Activated T-cell treated with anti-CD3 and anti-CD28 coated beads, Interleukin-2, amount 50 U/mL, for 48 hours (primary cell): ENCODE data around the gene ST6GAL2.

Experiments used
- DNase-seq, 2 experiments: peaks; one replicate each; pipeline ENCODE4 v3.0.0-alpha.2; 2020

The ST6GAL2 gene

DNA sequence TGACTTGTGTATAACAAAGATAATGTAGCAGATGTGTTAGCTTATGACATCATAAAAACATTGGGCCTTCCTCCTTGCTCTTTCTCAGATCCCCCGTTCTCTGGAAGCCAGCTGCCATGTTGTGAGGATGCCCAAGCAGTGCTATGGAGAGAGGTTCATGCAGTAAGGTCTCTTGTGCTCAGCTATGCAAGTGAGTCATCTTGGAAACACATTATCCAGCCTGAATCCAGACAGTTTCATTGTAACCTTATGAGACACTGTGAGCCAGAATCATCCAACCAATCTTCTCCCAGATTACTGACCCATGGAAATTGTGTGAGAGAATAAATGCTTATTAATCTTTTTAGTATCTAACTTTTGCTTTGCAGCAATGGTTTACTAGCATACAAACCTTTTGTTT, 60.8 kb downstream of the ST6GAL2 start:
- DNase-seq = no peak

DNA sequence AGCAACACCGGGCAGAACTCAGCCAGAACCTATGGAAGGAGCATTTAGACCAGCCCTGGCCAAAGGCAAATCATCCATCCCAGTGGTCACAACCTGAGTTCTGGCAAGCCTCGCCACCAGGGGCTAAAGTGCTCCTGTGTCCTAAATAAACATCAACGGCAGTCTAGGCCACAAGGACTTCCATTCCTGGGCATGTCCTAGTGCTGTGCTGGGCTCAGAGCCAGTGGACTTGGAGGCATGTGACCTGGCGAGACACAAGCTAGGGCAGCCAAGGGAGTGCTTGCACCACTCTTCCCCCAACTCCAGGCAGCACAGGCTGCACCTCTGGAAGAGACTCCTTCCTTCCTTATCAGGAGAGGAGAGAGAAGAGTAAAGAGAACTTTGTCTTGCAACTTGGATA, 69.0 kb downstream of the ST6GAL2 start:
- DNase-seq = no peak

DNA sequence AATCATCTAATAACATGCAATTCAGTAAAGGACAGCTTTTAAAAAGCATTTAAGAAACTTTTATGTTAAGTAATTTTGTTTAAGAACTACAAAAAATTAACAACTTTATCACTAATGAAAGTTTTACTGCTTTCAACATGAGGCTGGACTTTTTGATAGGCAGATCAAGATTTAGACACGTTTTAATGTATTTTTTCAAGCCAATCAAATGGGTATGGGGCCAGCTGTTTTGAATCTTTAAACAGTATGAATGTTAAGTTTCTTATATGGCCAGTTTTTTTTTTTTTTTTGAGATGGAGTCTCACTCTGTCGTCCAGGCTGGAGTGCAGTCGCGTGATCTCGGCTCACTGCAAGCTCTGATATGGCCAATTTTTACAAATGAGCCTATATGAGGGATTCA, 73.1 kb downstream of the ST6GAL2 start:
- DNase-seq = no peak

DNA sequence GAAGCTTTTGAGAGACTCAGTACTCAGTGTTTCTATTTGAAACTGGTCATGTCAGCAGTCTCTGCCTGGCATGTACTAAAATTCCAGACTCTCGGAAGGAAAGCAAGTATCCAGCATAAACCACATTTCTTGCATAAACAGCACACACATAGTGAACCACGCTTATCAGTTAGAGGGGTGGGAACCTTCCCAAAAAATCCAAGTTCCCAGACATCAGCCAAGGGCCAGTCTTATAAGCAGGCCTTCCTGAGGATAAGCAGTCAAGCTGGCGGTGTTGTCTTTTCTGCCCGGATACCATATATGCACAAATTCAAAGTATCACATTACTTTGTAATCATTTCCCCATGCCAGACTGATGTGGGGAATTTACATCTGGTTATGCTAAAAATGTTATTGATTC, 73.6 kb downstream of the ST6GAL2 start:
- DNase-seq = no peak

DNA sequence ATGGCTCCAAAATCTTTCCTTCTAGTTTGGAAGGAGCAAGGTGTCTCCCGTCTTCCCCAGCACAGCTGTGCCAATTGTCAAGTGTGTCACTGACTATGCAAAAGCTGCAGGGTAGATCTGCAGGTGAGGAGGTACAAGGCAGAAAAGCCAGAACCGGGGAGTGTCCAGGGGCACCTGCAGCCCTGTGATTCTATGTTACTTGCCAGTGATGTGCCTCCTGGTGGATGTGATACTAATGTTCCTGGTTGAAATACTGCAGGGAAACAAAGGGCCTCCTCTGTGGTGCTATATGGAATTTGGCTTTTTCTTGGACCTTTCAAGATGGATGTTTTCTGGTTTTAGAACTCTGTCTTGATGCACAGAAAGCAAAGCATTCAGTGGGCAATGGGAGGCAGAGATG, 80.3 kb downstream of the ST6GAL2 start:
- no peak for DNase-seq

DNA sequence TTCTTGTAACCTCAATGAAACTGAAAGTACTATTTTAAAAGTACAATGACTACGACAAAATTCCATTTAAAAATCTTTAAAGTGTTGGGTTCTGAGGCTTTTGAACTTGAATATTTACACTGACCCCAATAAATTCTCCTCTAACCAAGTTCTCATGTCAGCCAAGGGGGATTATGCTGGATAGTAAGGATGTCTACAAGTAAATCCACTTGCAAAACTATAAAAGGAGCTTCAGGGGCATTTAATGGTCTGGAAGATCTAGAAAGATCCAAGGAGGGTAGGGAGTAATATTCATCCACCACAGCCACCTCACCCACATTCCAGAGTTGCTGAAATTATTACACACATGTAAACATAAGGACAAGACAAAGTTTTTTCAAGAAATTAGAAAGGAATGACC, 81.8 kb downstream of the ST6GAL2 start:
- no peak for DNase-seq

DNA sequence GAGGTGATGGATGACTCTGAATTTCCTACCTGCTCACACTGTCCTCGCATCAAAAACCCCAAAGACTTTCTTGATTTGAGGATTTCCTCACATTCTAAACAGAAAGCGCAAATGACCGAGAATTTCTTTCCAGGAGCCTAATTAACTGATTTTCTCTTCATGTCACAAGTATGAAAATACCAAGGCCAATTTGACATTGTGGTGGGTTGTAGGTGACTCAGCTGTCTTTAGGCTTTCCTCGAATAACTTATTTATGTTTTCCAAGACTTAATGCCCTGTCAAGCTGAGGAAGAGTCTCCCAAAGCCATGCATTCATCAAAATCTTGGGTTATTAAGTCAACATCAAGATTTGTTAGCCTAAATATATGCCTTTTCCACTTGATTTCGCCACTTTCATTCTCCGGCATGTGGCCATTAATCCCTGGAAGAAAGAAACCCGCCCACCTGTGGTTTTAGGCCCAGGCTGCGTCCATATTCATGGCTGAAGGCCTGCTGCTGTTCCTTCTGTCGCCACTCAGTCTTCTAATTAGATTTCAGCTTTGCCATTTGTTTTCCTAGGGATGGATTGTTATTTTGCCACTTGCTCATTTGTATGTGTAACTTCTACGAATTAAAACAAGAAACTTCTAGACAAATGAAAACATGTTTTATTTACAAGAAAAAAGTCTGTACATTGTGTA, 84.9 kb downstream of the ST6GAL2 start:
- no peak for DNase-seq

DNA sequence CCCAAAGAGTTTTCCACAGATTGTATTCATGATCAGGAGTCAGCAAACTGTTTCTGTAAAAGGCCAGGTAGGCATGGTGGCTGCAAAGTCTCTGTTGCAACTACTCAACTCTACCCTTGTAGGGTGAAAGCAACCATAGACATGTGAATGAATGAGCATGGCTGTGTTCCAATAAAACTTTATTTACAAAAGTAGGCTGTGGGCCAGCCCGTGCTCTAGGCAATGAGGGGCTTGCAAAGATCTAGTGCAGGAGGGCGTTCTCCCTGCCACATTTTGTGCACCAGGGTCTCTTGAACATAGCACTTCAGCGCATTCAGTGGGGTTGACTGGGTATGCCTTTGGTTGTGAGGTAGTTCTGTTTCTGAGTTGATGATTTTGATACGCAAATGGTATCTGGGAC, 85.8 kb downstream of the ST6GAL2 start:
- no peak for DNase-seq

DNA sequence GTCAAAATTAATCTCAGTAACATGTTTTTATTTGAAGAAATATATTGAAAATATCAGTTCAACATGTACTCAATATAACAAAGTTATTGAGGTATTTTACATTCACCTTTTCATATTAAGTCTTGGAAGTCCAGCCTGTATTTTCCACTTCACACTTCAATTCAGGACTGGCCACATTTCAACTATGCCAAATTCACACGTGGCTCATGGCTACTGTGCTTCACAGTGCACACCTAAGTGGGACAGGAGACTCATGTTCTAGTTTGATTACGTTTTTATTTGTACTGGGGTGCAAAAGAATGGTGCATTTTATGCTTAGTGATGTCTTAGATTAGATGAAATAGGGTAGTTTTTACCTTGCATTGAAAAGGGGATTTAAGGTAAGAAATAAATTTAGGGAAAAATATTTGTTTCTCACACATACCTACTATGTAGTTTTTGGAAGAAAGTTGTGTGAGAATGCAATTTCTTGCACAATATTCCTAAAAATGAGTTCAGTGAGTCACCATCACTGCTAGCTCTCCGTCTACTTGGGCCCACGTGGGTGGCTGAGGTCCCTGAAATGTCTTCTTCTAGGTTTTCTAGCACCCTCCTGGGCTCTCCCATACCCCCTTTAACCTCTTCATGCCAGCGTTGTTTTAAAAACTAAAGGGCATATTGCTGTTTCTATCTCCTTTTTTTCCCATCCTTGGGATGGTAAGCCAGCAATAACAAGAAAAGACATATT, 87.0 kb downstream of the ST6GAL2 start:
- no peak for DNase-seq

DNA sequence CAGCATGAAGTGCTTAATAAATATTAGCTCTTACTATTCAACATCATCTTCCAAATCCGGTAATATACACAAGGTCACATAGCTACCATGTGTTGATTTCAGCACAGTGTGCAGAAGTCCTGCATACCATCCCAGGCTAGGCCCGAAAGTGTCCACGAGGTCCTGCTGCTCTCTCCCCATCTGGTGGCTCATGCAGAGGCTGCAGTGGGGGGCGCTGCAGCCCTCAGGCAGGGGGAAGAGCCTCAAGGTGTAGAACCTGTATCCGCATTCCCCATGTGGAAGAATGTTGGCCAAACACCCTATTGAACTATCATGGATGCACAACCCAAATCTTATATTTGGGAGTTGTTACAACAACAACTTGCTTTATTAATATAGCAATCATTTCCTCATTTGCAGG, 88.5 kb downstream of the ST6GAL2 start:
- no peak for DNase-seq

DNA sequence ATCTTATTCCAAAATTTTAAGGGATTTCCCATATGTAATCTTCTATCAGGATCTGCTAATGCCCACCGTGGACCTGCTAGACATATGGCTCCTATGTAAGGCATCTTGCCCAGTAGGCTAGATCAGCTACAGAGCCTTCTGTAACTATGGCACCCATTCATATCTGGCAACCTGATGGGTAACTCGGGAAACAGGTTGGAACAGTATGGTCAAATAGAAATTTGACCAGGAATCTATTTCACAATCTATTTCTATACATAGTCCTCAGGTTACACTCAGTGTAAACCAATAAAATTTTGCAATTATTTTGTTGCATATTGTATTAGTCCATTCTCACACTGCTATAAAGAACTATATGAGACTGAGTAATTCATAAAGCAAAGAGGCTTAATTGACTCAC, 93.3 kb downstream of the ST6GAL2 start:
- no peak for DNase-seq

DNA sequence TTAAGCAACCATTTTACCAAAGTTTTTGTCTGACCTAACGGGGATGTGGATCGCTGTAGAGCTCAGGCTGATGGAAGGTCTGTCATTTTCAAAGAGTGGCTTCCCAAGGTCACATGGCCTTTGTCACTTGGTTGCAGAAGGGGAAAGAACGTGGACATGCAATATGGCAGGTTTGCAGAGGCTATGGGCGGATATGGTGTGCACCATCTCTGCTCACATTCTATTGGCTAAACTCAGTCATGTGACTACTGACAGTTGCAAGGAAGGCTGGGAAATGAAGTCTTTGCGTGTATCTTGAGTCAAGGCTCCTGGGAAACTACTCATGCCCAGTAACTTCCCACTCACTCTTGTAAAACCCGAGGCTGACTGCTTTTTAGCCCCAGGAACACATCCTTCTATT, 96.8 kb downstream of the ST6GAL2 start:
- no peak for DNase-seq

DNA sequence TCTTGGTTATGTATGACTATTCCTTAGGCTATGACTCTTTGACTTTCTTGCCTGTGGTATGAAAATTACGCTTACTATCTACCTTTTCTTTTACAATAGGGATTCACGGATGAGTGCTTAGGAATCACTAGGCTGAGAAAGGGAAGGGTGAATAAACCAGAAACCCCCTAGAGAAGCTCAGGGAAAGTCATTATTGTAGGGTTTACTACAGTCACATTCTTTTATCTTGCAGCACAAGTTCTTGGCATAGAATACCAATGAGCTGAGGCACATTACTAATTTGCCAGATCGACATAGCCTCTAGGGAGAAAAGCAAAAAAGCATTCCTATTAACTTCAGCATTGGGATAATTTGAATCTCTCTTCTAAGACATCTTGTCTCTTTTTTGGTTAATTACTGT, 103.3 kb downstream of the ST6GAL2 start:
- no peak for DNase-seq

DNA sequence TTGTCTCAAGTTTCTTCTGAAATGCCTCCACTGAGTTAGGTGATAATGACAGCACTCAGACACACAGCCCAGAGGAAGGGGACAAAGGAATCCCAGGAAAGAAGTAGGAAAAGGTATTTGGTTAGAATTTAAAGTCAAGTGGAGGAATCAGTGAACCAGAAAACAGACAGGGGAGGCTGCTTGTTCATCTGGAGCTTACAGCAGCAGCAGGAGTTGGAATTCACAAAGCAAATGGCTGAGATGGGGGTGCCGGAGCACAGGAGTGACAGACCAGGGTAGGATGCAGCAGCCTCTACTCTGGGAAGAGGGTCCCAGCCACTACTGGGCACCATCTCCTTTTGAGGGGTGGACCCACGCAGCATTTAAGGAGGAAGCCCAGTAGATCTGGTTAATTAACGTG, 104.8 kb downstream of the ST6GAL2 start:
- no peak for DNase-seq

DNA sequence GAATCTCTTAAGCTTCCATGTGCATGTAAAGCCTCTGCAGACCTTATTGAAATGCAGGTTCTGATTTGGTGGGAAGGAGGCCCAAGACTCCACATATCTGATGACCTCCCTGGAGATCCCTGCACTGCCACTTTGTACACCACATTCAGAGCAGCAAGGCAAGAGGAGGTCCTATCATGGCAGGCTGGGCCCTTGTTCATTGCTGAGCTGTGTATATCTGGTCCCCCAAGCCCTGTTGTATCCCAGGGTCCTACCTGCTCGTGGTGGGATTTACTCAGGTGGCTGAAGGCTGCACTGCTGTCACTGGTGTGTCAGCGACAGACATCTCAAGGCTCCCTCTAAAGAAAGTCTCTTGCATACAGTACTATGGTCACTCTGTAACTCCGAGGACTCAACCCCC, 114.2 kb downstream of the ST6GAL2 start:
- no peak for DNase-seq

DNA sequence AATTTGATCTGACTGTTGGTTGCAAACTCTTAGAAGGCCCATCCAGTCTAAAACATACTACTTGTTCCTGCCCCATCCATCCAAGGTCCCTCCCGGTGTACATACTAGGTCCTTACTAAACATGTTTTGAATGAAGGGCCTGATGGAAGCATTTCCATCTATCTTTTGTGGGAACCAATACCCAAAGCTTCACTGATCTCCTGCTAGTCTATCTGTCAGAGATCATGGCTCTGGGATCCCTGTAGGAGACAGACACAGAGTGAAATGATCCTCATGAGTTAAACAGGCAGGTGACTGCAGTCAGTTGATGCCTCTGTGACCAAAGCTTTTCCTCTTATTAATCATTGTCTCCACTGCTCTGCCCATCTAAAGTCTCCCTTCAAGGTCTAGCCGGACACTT, 115.0 kb downstream of the ST6GAL2 start:
- DNase-seq = no peak

DNA sequence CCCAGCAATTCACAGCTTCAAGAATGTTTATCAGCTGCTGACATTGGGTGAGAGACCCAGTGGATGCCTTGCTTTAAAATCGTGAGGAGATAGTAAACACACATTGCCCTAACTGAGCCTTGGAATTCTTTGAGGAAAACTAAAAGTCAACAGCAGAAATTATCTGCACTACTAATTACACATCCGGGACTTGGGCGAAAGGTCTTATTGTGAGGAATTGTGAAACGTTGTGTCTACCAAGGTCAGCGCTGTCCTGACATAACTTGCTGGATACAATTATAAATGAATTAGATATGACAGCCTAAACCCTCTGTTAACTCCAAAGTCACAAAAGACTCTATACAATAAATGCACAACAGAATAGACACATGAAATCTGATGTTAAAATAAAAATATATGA, 121.4 kb downstream of the ST6GAL2 start:
- no peak for DNase-seq

DNA sequence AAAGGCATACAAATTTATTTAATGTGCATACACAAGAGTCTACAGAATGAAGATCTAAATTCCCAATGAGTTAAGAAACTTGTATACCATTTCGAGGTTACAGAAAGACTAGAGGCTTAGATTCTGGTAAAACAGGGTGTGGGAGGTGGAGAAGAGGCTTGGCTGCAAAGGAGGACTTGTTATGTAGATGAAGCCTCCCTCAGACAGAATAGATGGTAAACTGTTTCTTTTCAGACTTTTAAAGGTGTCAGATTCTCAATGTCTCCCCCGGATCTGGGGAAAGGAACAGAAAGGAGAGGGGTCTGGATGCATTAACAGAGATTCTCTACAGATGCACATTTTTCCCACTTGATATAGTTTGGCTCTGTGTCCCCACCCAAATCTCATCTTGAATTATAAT, 126.0 kb downstream of the ST6GAL2 start:
- no peak for DNase-seq

DNA sequence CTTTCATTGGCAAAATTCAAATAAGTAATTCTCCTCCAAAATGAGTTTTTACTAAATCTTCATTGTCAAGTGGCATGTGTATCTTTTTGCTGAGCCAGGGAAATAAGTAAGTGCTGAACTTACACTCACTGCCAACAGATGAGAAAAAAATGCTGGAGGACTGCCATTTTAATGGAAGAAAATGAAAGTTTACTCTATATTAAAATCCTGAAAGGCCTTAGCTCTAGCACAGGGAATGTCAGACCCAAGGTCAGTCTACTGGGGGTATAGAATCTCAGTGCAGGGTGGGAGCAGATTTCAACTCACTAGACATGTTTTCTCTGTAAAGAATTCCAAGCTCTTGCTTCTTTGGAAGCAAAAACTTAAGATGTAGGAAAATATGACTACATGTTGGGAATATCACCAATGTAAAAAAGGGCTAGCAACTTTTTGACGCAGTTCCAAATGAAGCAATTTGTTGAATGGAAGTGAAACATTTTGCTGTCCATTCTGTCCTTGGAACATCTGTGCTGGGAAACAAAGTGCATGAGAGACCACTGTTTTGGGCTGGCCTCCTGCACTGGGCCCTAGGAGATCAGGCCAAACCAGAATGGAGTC, 127.0 kb downstream of the ST6GAL2 start:
- DNase-seq = no peak
